Fibroblast of skin of abdomen (primary cell): ENCODE measurements around the gene C7orf25.
A peak's percentile ranks its signal among the peaks of the same experiment; 100 is the strongest.

Experiments
- DNase-seq: peaks from one replicate; pipeline ENCODE4 v3.0.0-alpha.2; 2013

The C7orf25 gene

DNA sequence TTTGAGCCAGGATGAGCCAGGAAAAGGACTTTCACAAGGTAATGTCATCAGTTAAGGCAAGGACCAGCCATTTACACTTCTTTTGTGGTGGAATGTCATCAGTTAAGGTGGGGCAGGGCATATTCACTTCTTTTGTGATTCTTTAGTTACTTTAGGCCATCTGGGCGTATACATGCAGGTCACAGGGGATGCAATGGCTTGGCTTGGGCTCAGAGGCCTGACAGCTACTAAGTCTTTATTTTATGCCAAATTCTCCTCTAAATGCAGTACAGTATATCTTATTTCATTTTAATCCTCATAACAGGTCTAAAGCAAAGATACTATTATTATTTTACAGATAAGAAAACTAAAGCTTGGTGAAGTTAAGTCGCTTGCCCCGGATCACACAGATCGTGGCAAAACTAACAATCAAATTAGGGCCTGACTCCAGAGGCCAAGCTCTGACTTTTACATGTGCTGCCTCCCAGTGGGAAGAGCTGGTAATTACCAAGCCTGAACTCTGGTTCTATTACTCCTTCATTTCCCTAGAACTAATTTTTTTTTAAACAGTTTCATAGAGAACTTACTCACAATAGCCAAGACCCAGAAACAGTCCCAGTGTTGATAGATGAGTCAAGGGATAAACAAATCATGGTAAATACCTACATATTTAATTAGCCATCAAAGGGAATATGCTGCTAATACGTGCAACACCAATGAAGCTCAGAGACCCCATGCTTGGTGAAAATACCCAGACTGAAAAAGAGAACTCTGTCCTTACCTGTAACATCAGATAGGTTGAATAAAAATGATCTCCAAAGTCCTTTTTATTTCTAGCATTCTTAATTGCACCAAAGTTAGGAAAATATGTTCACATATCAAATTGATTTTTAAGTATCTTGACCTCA lies 35.4 kb downstream of the C7orf25 start:
- peak; percentile 60 for DNase-seq

GRCh38 chr7:42869131-42870020 lies 42.5 kb downstream of the C7orf25 start:
- DNase-seq = no peak

DNA sequence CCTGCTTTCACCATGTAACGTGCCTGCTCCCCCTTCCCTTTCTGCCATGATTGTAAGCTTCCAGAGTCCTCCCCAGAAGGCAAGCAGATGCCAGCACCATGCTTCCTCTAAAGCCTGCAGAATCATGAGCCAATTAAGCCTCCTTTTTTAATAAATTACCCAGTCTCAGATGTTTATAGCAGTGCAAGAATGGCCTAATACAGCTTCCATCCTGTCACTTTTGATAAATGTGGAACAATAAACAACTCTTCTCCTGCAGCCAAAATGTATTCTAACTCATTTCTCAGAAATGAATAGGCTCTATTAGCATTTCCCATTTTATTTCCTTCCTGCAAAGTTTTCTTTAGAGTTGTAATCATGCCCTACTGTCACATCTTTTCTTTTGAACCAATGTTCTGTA lies 43.4 kb downstream of the C7orf25 start:
- DNase-seq = no peak
